HFF-Myc (cell line): ENCODE results near the gene ISLR2.

ENCODE experiments used
- DNase-seq: peaks from one replicate; pipeline ENCODE4 v3.0.0-alpha.2; 2011; ENCODE audit warnings: low read depth; ENCODE audit errors: extremely low read depth
- H3K4me3 ChIP-seq: replicated peaks from 2 replicates; pipeline ENCODE4 v1.5.1; 2011; ENCODE audit warnings: low read depth, mild to moderate bottlenecking, control low read depth, low read length
- CTCF ChIP-seq: IDR thresholded peaks from 2 replicates; pipeline ENCODE4 v1.5.1; 2012; ENCODE audit warnings: mild to moderate bottlenecking, low read depth, low read length, control low read depth; ENCODE audit errors: missing control alignments

The ISLR2 gene

GRCh38 chr15:74120426-74120825 is 10.0 kb upstream of the ISLR2 start:
- no peak for TF ChIP-seq CTCF
- no peak overlapping the region for H3K4me3 ChIP-seq
- no peak for DNase-seq

DNA sequence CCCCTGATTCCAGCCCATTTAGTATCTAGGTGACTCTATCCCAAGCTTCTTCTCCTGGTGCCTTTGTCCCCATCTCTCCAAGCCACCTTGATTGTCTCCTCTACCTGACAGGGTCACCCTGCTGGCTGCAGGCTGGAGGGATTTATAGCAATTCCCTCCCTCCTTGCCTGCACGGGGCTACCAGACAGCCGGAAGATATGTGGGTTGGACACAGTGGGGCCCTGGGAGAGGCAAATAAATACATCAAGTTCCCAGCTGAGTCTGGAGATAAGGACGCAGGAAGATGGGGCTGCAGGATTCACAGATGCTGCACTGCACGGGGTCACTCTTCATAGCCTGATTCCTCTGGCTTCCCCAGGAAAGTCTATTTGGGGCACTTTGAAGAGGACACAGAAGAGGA is 9.3 kb upstream of the ISLR2 start:
- TF ChIP-seq CTCF, result no peak
- no peak for DNase-seq
- no peak overlapping the region for H3K4me3 ChIP-seq

DNA sequence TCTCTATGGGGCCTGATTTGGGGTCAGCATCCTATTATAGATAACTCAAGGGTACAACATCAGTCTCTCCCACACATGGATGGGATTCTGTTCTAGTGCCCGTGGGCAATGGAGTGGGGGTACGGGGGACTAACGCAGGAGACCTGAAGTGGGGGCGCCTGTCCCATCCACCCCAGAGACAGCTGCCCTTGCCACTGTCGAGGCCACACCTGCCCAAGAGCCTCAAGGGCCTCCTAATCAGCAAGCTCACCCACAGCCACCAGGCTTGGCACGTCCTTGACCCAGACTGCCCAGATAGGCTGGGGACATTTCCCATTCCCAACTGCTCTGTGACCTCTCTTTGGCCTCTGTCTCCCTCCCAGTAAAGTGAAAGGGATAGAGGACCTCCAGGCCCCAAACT is 8.5 kb upstream of the ISLR2 start:
- no peak for TF ChIP-seq CTCF
- no peak overlapping the region for H3K4me3 ChIP-seq
- DNase-seq, result no peak

- DNase-seq, result no peak
- no peak overlapping the region for H3K4me3 ChIP-seq
- no peak for TF ChIP-seq CTCF
These were observed 7.8 kb upstream of the ISLR2 start for GRCh38 chr15:74122403-74123130.

DNA sequence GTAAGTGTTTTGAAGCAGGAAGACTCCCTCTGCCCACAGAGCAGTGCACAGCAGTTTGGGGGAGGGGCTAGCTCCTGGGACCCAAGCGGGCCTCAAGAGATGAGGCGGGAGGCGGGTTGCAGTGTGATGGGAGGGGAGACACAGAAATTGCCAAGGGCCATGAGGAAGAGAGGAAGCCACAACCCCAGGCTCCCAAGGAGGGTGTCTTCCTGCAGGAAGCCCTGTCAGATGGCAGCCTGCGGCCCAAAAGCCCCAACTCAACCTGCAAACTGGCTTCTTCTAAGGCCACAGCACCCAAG is 7.3 kb upstream of the ISLR2 start:
- no peak overlapping the region for H3K4me3 ChIP-seq
- no peak for TF ChIP-seq CTCF
- no peak for DNase-seq

DNA sequence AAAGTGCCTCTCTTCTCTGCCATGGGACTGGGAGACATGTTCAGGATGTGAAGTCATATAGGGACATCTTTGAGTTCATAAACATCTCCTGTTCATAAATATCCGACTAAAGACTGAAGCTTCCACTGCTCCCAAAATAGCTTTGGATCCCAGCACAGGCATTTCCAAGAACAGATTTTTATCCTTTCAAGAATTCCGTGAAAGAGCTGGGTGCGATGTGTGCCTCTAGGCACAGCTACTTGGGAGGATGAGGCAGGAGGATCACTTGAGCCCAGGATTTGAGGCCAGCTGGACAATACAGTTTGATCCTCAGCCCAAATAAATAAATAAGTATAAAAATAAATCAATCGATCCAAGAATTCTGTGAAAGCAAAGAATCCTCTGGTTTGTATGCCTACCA is 6.7 kb upstream of the ISLR2 start:
- no peak for TF ChIP-seq CTCF
- no peak overlapping the region for H3K4me3 ChIP-seq
- DNase-seq, result no peak

DNA sequence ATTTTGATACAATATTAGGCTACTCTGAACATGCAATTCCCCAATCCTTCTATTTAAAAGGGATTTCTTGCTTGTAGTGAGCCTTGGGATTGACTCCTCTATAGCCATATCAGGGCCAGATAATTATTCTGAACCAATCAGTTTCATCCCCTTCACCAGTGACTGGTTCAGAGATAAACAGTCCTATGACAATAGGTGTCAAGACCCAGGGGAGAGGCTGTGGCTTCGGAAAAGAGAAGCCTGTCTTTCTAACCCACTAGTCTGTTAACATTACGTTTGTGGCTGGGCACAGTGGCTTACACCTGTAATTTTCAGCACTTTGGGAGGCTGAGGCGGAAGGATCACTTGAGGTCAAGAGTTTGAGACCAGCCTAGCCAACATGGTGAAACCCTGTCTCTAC is 6.2 kb upstream of the ISLR2 start:
- H3K4me3 ChIP-seq, result no peak overlapping the region
- no peak for DNase-seq
- TF ChIP-seq CTCF, result no peak
